ENCODE data around the gene PROCA1.
"Not testable (repeated sequence)": the region's sequence is repeated elsewhere in the genome, so short reads cannot be mapped to it uniquely, and the experiment has no call there.

PROCA1 gene

GRCh38 chr17:28667870-28668269, 43.8 kb downstream of the PROCA1 start:
- DNase-seq, result no peak

GRCh38 chr17:28665994-28666393, 45.7 kb downstream of the PROCA1 start:
- no peak for DNase-seq

DNA sequence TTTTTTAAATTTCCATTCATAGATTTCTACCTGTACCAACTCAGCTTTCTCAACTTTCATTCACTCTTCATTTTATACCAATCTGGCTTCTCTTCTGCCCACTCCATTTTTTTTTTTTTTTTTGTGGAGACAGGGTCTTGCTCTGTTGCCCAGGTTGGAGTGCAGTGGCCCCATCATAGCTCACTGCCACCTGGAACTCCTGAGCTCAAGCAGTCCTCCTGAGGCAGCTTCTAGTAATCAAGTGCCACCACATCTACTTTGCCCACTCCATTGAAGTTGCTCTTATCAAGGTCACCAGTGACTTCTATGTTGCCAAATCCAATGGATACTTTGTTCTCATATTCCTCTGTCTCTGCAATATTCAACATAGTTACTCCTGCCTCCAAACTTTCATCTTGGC, 48.0 kb downstream of the PROCA1 start:
- no peak for DNase-seq

GRCh38 chr17:28662527-28662829, 49.2 kb downstream of the PROCA1 start:
- DNase-seq, result no peak

GRCh38 chr17:28661635-28662526, 49.8 kb downstream of the PROCA1 start, which contains the start of the genes SDF2 and SUPT6H:
TSS of gene SDF2 (minus strand) at chr17:28661906. CDS start at chr17:28661876, 30 bp downstream.
TSS of gene SUPT6H (plus strand) at chr17:28662205. CDS start at chr17:28673402, 11,197 bp downstream.
- DNase-seq, result peak; percentile 92 to 93

GRCh38 chr17:28659497-28659881, 52.2 kb downstream of the PROCA1 start:
- not testable (repeated sequence) for DNase-seq

- DNase-seq, result not testable (repeated sequence)
Measured at GRCh38 chr17:28658766-28659496, 52.8 kb downstream of the PROCA1 start.

- not testable (repeated sequence) for DNase-seq
Measured at GRCh38 chr17:28658342-28658741, 53.3 kb downstream of the PROCA1 start.

GRCh38 chr17:28657756-28658155, 53.9 kb downstream of the PROCA1 start:
- DNase-seq, result no peak

DNA sequence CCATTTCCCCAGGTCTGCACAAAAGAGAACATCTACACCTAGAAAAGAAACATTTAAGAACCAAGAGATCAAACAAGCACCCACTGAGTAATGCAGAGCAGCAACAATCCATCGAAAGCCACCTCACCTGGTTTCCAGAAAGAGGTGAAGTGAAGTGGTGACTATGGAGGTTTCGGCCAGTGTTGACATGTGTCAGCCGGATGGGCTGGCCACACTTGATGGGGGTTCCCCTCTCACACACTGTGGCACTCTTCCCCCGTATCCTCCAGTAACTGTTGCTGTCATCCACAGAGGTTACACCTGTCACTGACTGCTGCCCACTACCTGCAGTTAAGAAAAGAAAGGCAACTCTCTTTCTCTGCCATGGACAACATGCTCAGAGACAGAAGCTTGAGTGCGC, 56.5 kb downstream of the PROCA1 start:
- no peak for DNase-seq

Data from hippocampal formation (tissue), 2 donors.